ENCODE data around the gene HYAL3. TPM values are rescaled to one million over a fixed set of nuclear protein-coding genes. Genes with fewer than 3 reads are reported as not detected.

HYAL3 gene
- 3.9 and 4.8 TPM in 2 replicates for total RNA-seq

GRCh38 chr3:50298836-50299637 is at the start of gene HYAL3, which contains the start of gene NAA80:
TSS of gene HYAL3 (minus strand) at chr3:50299405. CDS start at chr3:50295602, 3,803 bp downstream.
TSS of gene NAA80 (minus strand) at chr3:50299405. CDS start at chr3:50297463, 1,942 bp downstream.

GRCh38 chr3:50345586-50346234 is 46.5 kb upstream of the HYAL3 start, which contains the start of gene ZMYND10:
TSS of gene ZMYND10 (minus strand) at chr3:50345732. CDS start at chr3:50345579, 153 bp downstream.

GRCh38 chr3:50340448-50341329 is 41.5 kb upstream of the HYAL3 start, which contains the start of gene RASSF1:
TSS of gene RASSF1 (minus strand) at chr3:50340836. CDS start at chr3:50340805, 31 bp downstream.

GRCh38 chr3:50327943-50328691 is 28.9 kb upstream of the HYAL3 start, which contains the start of gene TUSC2:
TSS of gene TUSC2 (minus strand) at chr3:50328223. CDS start at chr3:50328099, 124 bp downstream.

GRCh38 chr3:50322386-50323091 is 23.3 kb upstream of the HYAL3 start, which contains the start of gene HYAL2:
TSS of gene HYAL2 (minus strand) at chr3:50322745. CDS start at chr3:50320489, 2,256 bp downstream.

GRCh38 chr3:50303013-50303815 is 4.0 kb upstream of the HYAL3 start, which contains the start of gene HYAL1:
TSS of gene HYAL1 (minus strand) at chr3:50303574. CDS start at chr3:50302956, 618 bp downstream.

GRCh38 chr3:50292159-50293078 is 6.8 kb downstream of the HYAL3 start, which contains the start of gene IFRD2:
TSS of gene IFRD2 (minus strand) at chr3:50292429. CDS start at chr3:50292274, 155 bp downstream.

GRCh38 chr3:50278880-50279224 is 20.4 kb downstream of the HYAL3 start, which contains the start of gene LSMEM2:
TSS of gene LSMEM2 (plus strand) at chr3:50279087. CDS start at chr3:50279114, 27 bp downstream.

GRCh38 chr3:50268703-50269451 is 30.3 kb downstream of the HYAL3 start, which contains the start of gene SEMA3B:
TSS of gene SEMA3B (plus strand) at chr3:50269147. CDS start at chr3:50269241, 94 bp downstream.

Other genes with a start within 250 kb of the HYAL3 start
- 46.5 and 58.2 TPM in 2 replicates for gene RBM5, start 210.5 kb downstream of the HYAL3 start, total RNA-seq
- gene SEMA3F, start 144.1 kb downstream of the HYAL3 start, total RNA-seq = 40.2 and 41.5 TPM in 2 replicates
- not detected in 2 replicates for gene GNAT1, start 107.8 kb downstream of the HYAL3 start, total RNA-seq
- gene SLC38A3, start 94.1 kb downstream of the HYAL3 start, total RNA-seq = 0.30 TPM in 1 of 2 replicates, not detected in the other
- gene GNAI2, start 63.2 kb downstream of the HYAL3 start, total RNA-seq = 314 and 324 TPM in 2 replicates
- gene SEMA3B, start 30.3 kb downstream of the HYAL3 start, total RNA-seq = 14.3 and 15.3 TPM in 2 replicates
- not detected in 2 replicates for gene LSMEM2, start 20.3 kb downstream of the HYAL3 start, total RNA-seq
- gene IFRD2, start 7.0 kb downstream of the HYAL3 start, total RNA-seq = 95.1 and 101 TPM in 2 replicates
- 21.7 and 23.7 TPM in 2 replicates for gene NAA80, start within 50 bp of the HYAL3 start, total RNA-seq
- 3.1 and 3.4 TPM in 2 replicates for gene HYAL1, start 4.2 kb upstream of the HYAL3 start, total RNA-seq
- gene HYAL2, start 23.3 kb upstream of the HYAL3 start, total RNA-seq = 82.4 and 84.6 TPM in 2 replicates
- 27.6 and 39.3 TPM in 2 replicates for gene TUSC2, start 28.8 kb upstream of the HYAL3 start, total RNA-seq
- gene RASSF1, start 41.4 kb upstream of the HYAL3 start, total RNA-seq = 36.3 and 38.7 TPM in 2 replicates
- gene ZMYND10, start 46.3 kb upstream of the HYAL3 start, total RNA-seq = 0.34 and 1.3 TPM in 2 replicates
- 25.1 and 27.9 TPM in 2 replicates for gene NPRL2, start 51.4 kb upstream of the HYAL3 start, total RNA-seq
- 30.3 and 31.9 TPM in 2 replicates for gene CYB561D2, start 51.5 kb upstream of the HYAL3 start, total RNA-seq
- gene TMEM115, start 60.1 kb upstream of the HYAL3 start, total RNA-seq = 52.5 and 56.2 TPM in 2 replicates
- 0.15 and 0.17 TPM in 2 replicates for gene CACNA2D2, start 204.2 kb upstream of the HYAL3 start, total RNA-seq

All from bronchus fibroblast of lung (primary cell).